NCI-H1436 (cell line): ENCODE results near the gene TCL1A.
A peak's percentile ranks its signal among the peaks of the same experiment; 100 is the strongest.
"Not testable (repeated sequence)": the region's sequence is repeated elsewhere in the genome, so short reads cannot be mapped to it uniquely, and the experiment has no call there.

Experiments
- DNase-seq: peaks from one replicate; lab custom pipeline; 2025; lab: John Stamatoyannopoulos, UW

The TCL1A gene

GRCh38 chr14:95713596-95714371, at the start of gene TCL1A:
Gene TCL1A, minus strand, starts transcription at chr14:95714125. Its CDS starts 59 bp downstream, at chr14:95714066.
- no peak for DNase-seq

GRCh38 chr14:95763032-95763431, 49.1 kb upstream of the TCL1A start:
- not testable (repeated sequence) for DNase-seq

- DNase-seq = no peak
These were observed 47.5 kb upstream of the TCL1A start for GRCh38 chr14:95761436-95761835.

- DNase-seq = no peak
These were observed 46.7 kb upstream of the TCL1A start for GRCh38 chr14:95760596-95760995.

GRCh38 chr14:95759941-95760340, 46.0 kb upstream of the TCL1A start:
- no peak for DNase-seq

GRCh38 chr14:95758331-95758730, 44.4 kb upstream of the TCL1A start:
- DNase-seq = no peak

GRCh38 chr14:95756751-95757150, 42.8 kb upstream of the TCL1A start:
- DNase-seq = no peak

- DNase-seq = no peak
These were observed 42.2 kb upstream of the TCL1A start for GRCh38 chr14:95756127-95756526.

- DNase-seq = no peak
These were observed 27.9 kb upstream of the TCL1A start for GRCh38 chr14:95741781-95742180.

GRCh38 chr14:95741038-95741490, 27.1 kb upstream of the TCL1A start:
- peak; percentile 83 for DNase-seq

- no peak for DNase-seq
These were observed 25.4 kb upstream of the TCL1A start for GRCh38 chr14:95739356-95739755.

- no peak for DNase-seq
These were observed 19.3 kb upstream of the TCL1A start for GRCh38 chr14:95733212-95733611.

GRCh38 chr14:95730126-95730525, 16.2 kb upstream of the TCL1A start:
- DNase-seq = no peak

- DNase-seq = not testable (repeated sequence)
These were observed 15.6 kb upstream of the TCL1A start for GRCh38 chr14:95729402-95730028.

GRCh38 chr14:95727056-95727700, 13.3 kb upstream of the TCL1A start:
- peak; percentile 28 for DNase-seq

GRCh38 chr14:95725685-95726336, 11.9 kb upstream of the TCL1A start:
- no peak for DNase-seq

GRCh38 chr14:95722525-95723190, 8.7 kb upstream of the TCL1A start:
- DNase-seq = no peak

- DNase-seq = no peak
These were observed 1.5 kb downstream of the TCL1A start for GRCh38 chr14:95712398-95712797.

GRCh38 chr14:95711476-95712176, 2.3 kb downstream of the TCL1A start:
- DNase-seq = no peak

GRCh38 chr14:95710106-95710505, 3.8 kb downstream of the TCL1A start:
- no peak for DNase-seq

GRCh38 chr14:95707327-95707726, 6.6 kb downstream of the TCL1A start:
- no peak for DNase-seq
